Measurements from ENCODE around the gene MATR3. TPM values are rescaled to one million over a fixed set of nuclear protein-coding genes. Genes with fewer than 3 reads are reported as not detected.

MATR3 gene
- total RNA-seq, 6 donors from 2014 or later = 125 to 264 (median 158) TPM

DNA sequence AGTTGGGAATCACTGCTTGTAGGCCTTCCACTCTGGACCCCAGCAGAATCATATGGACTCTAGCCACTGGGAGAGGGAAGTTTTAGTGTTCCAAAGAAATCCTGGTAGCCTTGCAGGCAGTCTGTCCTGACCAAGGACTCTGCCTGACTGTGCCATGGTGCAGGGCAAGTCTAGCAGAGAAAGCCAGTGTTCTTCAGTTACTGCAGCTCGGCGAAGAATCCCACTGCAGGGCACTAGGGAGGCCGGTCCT is 20.3 kb upstream of the MATR3 start:
- H3K9me3 ChIP-seq = no peaks in the 10 kb centered on the region
- no peak for DNase-seq
- peak overlapping the region; percentile 49 to 87 (median 66) for H3K27ac ChIP-seq
- 3 to 6% methylated on average over 3 of the region's 3 CpGs for WGBS, 2 donors
- H3K36me3 ChIP-seq = peaks cover 0 to 4% (median 0%) of the 10 kb centered on the region in 4 donors
- H3K27me3 ChIP-seq = no peaks in the 10 kb centered on the region
- peak; percentile 41 to 47 for ATAC-seq (ENCODE audit: low FRiP score in 2 of 2)
- TF ChIP-seq POLR2AphosphoS5 (IDR thresholded peaks at IDR 0.05) (no peak), EP300 (IDR thresholded peaks at IDR 0.05) (no peak), POLR2A (IDR thresholded peaks at IDR 0.05) (no peak)
- TF ChIP-seq, protein P1, sequence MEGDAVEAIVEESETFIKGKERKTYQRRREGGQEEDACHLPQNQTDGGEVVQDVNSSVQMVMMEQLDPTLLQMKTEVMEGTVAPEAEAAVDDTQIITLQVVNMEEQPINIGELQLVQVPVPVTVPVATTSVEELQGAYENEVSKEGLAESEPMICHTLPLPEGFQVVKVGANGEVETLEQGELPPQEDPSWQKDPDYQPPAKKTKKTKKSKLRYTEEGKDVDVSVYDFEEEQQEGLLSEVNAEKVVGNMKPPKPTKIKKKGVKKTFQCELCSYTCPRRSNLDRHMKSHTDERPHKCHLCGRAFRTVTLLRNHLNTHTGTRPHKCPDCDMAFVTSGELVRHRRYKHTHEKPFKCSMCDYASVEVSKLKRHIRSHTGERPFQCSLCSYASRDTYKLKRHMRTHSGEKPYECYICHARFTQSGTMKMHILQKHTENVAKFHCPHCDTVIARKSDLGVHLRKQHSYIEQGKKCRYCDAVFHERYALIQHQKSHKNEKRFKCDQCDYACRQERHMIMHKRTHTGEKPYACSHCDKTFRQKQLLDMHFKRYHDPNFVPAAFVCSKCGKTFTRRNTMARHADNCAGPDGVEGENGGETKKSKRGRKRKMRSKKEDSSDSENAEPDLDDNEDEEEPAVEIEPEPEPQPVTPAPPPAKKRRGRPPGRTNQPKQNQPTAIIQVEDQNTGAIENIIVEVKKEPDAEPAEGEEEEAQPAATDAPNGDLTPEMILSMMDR (IDR thresholded peaks at IDR 0.05) = no peak
- H3K4me3 ChIP-seq = peak overlapping the region; percentile 11 to 68 (median 60)
- H3K4me1 ChIP-seq = peaks cover 31 to 52% (median 36%) of the 10 kb centered on the region in 4 donors

DNA sequence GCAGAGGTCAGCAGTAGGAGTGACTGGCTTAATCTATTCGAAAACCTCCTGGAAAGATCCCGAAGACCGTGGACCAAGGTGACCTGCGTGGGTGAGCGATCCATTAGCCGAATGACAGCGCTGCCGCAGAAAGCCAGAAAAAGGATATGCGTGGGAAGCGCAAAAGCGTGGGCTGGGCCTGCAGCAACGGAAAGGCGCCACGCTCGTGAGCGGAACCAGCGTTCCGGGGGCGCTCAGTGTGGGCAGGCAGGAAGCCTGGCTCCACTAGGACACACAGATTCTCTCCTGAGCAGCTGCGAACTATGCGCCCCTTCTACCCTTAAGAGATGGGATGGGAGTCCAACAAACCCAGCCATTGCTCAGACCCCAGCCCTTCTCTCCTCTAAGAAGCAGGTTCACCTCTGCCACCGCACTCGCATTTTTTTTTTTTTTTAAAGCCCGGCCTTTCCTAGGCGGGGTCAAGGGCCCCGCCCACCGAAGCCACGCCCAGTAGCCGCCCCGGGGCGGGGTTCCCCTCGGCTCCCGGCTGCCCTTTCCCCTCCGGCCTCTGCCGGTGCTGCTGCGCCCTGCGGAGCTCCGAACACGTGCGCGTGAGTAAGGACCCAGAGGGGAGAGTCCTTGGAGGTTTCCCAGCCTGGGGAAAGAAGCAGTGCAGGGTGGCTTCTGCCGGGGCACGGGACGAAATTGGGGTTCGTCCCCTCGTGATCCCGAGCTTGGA is 19.8 kb upstream of the MATR3 start:
- TF ChIP-seq POLR2A (IDR thresholded peaks at IDR 0.05) = peak in 1 of 4 donors; percentile 50
- peak; percentile 17 to 43 for TF ChIP-seq POLR2AphosphoS5 (IDR thresholded peaks at IDR 0.05)
- TF ChIP-seq, protein P1 (IDR thresholded peaks at IDR 0.05) = peak; percentile 22 to 62 (median 26)
- TF ChIP-seq EP300 (IDR thresholded peaks at IDR 0.05) = peak in 1 of 4 donors; percentile 8
- peak overlapping the region; percentile 27 to 68 (median 60) for H3K4me3 ChIP-seq
- H3K27ac ChIP-seq = peak overlapping the region; percentile 49 to 87 (median 66)
- peaks cover 27 to 48% (median 35%) of the 10 kb centered on the region in 4 donors for H3K4me1 ChIP-seq
- WGBS, 2 donors = 0% methylated on average over 42 to 44 of the region's 47 CpGs
- H3K36me3 ChIP-seq = peaks cover 0 to 9% (median 4%) of the 10 kb centered on the region in 4 donors
- H3K27me3 ChIP-seq = no peaks in the 10 kb centered on the region
- ATAC-seq (ENCODE audit: low FRiP score in 2 of 2) (peak; percentile 98 to 100), DNase-seq (peak; percentile 94 to 98)
- no peaks in the 10 kb centered on the region for H3K9me3 ChIP-seq

DNA sequence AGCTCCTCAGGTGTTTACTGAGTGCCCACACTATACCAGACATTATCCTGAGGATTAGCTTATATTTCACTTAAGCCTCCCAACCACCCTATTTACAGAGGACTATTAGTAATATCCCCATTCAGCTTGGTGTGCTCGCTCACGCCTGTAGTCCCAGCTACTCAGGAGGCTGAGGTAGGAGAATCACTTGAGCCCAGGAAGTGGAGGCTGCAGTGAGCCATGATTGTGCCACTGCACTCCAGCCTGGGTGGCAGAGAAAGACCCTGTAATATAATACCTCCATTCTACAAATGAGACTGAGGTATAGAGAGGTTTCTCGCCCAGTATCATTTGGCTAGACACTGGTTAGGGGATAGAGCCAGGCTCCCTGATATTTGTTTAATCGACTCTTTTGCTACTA is 18.0 kb upstream of the MATR3 start:
- H3K36me3 ChIP-seq = peaks cover 0 to 17% (median 9%) of the 10 kb centered on the region in 4 donors
- H3K4me3 ChIP-seq = no peak overlapping the region
- H3K27ac ChIP-seq = no peak overlapping the region
- H3K9me3 ChIP-seq = no peaks in the 10 kb centered on the region
- WGBS, 2 donors = 85 to 88% methylated on average over 4 of the region's 4 CpGs
- ATAC-seq (ENCODE audit: low FRiP score in 2 of 2) = no peak
- DNase-seq = no peak
- H3K27me3 ChIP-seq = no peaks in the 10 kb centered on the region
- peaks cover 22 to 44% (median 31%) of the 10 kb centered on the region in 4 donors for H3K4me1 ChIP-seq
- TF ChIP-seq POLR2AphosphoS5 (IDR thresholded peaks at IDR 0.05) (no peak), POLR2A (IDR thresholded peaks at IDR 0.05) (no peak), EP300 (IDR thresholded peaks at IDR 0.05) (no peak)
- TF ChIP-seq, protein P1 (IDR thresholded peaks at IDR 0.05) = no peak

DNA sequence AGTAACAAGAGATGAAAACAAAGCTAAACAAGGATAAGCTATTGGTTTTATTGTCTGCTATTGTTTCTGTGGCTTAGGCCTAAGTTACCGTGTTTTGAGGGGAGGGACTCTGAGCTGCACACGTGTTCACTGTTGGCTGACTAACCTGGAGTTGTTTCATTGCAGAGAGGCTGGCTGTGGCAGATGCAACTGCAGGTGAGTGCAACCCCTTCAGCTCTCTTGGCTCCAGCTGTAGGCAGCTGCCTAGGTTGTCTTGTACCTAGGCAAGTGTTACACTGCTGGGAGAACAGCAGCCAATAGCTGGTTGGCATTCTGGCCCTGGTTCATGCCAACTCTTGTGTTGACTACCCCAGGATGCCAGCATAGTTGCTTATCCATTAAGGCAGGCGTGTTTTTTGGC is 17.6 kb upstream of the MATR3 start:
- 64 to 68% methylated on average over 3 of the region's 3 CpGs for WGBS, 2 donors
- no peak overlapping the region for H3K27ac ChIP-seq
- no peaks in the 10 kb centered on the region for H3K27me3 ChIP-seq
- H3K36me3 ChIP-seq = peaks cover 0 to 21% (median 10%) of the 10 kb centered on the region in 4 donors
- H3K4me1 ChIP-seq = peaks cover 22 to 44% (median 31%) of the 10 kb centered on the region in 4 donors
- ATAC-seq (ENCODE audit: low FRiP score in 2 of 2) = no peak
- TF ChIP-seq EP300 (IDR thresholded peaks at IDR 0.05) (no peak), POLR2AphosphoS5 (IDR thresholded peaks at IDR 0.05) (no peak), POLR2A (IDR thresholded peaks at IDR 0.05) (no peak)
- TF ChIP-seq, protein P1 (IDR thresholded peaks at IDR 0.05) = no peak
- H3K4me3 ChIP-seq = no peak overlapping the region
- H3K9me3 ChIP-seq = no peaks in the 10 kb centered on the region
- no peak for DNase-seq

DNA sequence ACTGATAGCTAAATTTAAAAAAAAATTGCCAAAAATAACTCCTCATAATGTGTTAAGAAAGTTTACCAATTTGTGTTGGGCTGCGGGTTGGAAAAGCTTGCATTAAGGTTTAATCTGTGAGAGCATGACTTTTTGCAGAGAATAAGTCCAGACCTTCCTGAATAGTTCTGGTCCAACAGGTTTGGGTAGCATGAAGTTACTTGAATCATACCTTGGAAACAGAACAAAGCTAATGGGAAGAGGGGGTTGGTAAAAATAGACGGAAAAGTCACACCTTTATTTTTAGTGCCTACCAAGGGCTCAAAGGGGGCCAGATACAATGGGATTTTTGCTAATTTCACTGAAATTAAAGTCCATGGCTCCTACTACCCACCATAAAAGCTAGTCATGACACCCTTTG is 17.1 kb upstream of the MATR3 start:
- Histone ChIP-seq H3K27ac (peak overlapping the region in 1 of 4 donors; percentile 33), H3K9me3 (no peaks in the 10 kb centered on the region), H3K4me1 (peaks cover 22 to 44% (median 30%) of the 10 kb centered on the region in 4 donors), H3K4me3 (no peak overlapping the region), H3K27me3 (no peaks in the 10 kb centered on the region), H3K36me3 (peaks cover 0 to 23% (median 10%) of the 10 kb centered on the region in 4 donors)
- no peak for ATAC-seq (ENCODE audit: low FRiP score in 2 of 2)
- TF ChIP-seq POLR2AphosphoS5 (IDR thresholded peaks at IDR 0.05) (no peak), EP300 (IDR thresholded peaks at IDR 0.05) (no peak), POLR2A (IDR thresholded peaks at IDR 0.05) (no peak)
- TF ChIP-seq, protein P1 (IDR thresholded peaks at IDR 0.05) = no peak
- WGBS, 2 donors = 62% methylated on average over 2 of the region's 2 CpGs
- DNase-seq = no peak
